ENCODE data around the gene RIT2. TPM values are rescaled to one million over a fixed set of nuclear protein-coding genes. Genes with fewer than 3 reads are reported as not detected.

The RIT2 gene
- total and polyA plus RNA-seq, 8 donors = not detected

DNA sequence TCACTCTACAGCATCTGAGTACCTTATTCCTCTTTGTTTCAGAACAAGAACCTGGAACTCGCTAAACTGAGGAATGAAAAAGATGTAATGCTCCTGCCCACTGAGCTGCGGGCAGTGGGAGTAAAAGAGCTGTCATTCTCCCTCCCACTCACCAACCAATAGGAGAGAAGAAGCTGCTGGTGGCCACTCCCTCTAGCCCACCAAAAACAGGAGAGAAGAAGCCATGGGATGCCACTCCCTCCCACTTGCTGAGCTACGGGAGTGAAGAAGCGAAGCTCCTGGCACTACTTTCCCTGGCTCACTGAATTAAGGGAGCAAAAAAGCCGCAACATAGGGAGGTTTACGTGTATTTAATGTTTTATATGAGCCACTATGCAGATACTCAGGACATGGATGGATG is 53.7 kb downstream of the RIT2 start:
- no peaks in the 10 kb centered on the region for H3K9me3 ChIP-seq
- H3K4me3 ChIP-seq = no peak overlapping the region
- WGBS, 5 donors = 91 to 96% (median 94%) methylated on average over 6 of the region's 6 CpGs
- TF ChIP-seq EP300 (IDR thresholded peaks at IDR 0.05) = no peak
- TF ChIP-seq POLR2AphosphoS5 (IDR thresholded peaks at IDR 0.05) = no peak
- no peak for TF ChIP-seq POLR2A (IDR thresholded peaks at IDR 0.05)
- TF ChIP-seq, protein P1, sequence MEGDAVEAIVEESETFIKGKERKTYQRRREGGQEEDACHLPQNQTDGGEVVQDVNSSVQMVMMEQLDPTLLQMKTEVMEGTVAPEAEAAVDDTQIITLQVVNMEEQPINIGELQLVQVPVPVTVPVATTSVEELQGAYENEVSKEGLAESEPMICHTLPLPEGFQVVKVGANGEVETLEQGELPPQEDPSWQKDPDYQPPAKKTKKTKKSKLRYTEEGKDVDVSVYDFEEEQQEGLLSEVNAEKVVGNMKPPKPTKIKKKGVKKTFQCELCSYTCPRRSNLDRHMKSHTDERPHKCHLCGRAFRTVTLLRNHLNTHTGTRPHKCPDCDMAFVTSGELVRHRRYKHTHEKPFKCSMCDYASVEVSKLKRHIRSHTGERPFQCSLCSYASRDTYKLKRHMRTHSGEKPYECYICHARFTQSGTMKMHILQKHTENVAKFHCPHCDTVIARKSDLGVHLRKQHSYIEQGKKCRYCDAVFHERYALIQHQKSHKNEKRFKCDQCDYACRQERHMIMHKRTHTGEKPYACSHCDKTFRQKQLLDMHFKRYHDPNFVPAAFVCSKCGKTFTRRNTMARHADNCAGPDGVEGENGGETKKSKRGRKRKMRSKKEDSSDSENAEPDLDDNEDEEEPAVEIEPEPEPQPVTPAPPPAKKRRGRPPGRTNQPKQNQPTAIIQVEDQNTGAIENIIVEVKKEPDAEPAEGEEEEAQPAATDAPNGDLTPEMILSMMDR (IDR thresholded peaks at IDR 0.05) = no peak
- no peak overlapping the region for H3K27ac ChIP-seq
- H3K4me1 ChIP-seq = no peaks in the 10 kb centered on the region
- intact Hi-C loops (cut with DNase I; ENCODE audit: low total_unique reads) = no loop called here
- no peaks in the 10 kb centered on the region for H3K27me3 ChIP-seq
- no peak for DNase-seq
- no peaks in the 10 kb centered on the region for H3K36me3 ChIP-seq

DNA sequence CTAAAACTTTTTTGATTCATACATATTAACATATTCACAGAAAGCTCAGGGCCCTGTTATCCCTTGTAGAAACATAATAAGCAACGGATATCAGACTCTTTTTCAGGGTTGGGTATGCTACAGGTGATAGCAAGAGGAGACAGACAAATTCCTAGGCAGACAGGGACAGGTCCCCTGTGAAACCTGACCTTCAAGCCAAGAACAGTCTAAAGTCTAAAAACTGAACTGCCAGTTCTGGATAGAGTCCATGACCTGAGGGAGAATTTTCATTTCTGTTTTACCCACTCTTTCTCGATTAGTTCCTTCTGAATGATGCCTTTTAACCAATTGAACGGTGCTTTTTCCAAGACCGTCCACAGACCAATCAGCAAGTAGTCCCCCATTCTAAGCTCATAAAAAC is 54.2 kb downstream of the RIT2 start:
- WGBS, 5 donors = 81 to 94% (median 91%) methylated on average over 4 of the region's 4 CpGs

DNA sequence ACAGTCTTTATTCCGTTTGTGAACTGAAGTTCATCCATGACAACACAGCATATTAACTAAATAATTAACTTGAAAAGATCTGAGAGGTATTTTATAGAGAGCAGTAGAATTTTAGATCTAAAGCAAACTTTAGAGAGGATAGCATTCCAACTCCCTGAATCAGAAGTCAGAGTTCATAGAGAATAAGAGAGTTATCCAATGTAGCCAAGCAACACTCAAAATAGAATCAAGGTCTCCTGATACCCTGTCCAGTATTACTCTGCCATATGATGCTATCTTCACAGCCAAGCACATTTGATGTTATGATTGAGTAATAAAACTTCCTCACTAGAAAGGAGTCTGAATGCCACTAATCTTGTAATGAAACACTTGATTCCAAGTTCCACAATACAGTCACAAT is 55.5 kb downstream of the RIT2 start:
- H3K36me3 ChIP-seq = no peaks in the 10 kb centered on the region
- no peak for DNase-seq
- TF ChIP-seq POLR2A (IDR thresholded peaks at IDR 0.05) (no peak), POLR2AphosphoS5 (IDR thresholded peaks at IDR 0.05) (no peak), EP300 (IDR thresholded peaks at IDR 0.05) (no peak)
- TF ChIP-seq, protein P1 (IDR thresholded peaks at IDR 0.05) = no peak
- intact Hi-C loops (cut with DNase I; ENCODE audit: low total_unique reads) = no loop called here
- H3K4me1 ChIP-seq = no peaks in the 10 kb centered on the region
- no peak overlapping the region for H3K27ac ChIP-seq
- H3K4me3 ChIP-seq = no peak overlapping the region
- no peaks in the 10 kb centered on the region for H3K27me3 ChIP-seq
- no peaks in the 10 kb centered on the region for H3K9me3 ChIP-seq
- 44 to 67% (median 51%) methylated on average over 1 of the region's 1 CpG for WGBS, 5 donors

More for the DNA sequence above, 54.2 kb downstream of the RIT2 start:
- H3K27ac ChIP-seq = no peak overlapping the region
- DNase-seq = no peak
- no peak for TF ChIP-seq EP300 (IDR thresholded peaks at IDR 0.05)
- TF ChIP-seq POLR2A (IDR thresholded peaks at IDR 0.05) = no peak
- TF ChIP-seq POLR2AphosphoS5 (IDR thresholded peaks at IDR 0.05) = no peak
- TF ChIP-seq, protein P1 (IDR thresholded peaks at IDR 0.05) = no peak
- no peaks in the 10 kb centered on the region for H3K27me3 ChIP-seq
- no peaks in the 10 kb centered on the region for H3K4me1 ChIP-seq
- H3K9me3 ChIP-seq = no peaks in the 10 kb centered on the region
- intact Hi-C loops (cut with DNase I; ENCODE audit: low total_unique reads) = no loop called here
- H3K36me3 ChIP-seq = no peaks in the 10 kb centered on the region
- H3K4me3 ChIP-seq = no peak overlapping the region

DNA sequence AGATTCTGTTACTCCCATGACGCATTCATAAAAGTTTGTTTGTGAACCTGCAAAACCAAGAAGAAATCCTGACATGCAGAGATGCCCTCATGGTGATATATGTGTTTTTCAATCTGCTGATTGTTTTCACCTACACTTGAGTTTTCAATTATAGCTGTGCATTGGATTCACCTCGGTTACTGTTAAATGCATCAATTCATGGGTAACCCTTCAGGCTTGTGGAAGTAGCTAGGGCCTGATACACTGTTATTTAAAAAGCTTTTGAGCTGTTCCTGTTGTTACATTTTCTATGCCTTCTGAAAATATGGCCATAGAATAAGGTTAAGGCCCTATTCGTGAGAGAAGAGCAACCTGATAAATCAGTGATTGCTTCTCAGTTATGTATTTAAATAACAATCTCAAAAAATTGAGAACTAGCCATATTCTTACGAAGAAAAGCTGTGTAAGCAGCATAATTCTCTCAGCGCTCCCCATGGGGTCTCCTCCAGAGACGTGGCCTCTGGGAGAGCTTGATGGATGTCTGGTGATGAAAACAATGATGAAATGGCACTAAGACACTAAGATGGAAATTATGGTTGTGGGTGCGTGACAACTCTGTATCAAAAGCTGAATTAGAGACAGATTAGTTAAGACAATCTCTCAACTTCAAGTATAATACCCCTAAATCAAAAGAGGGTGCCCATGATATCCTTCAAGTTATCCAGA is 60.5 kb downstream of the RIT2 start:
- intact Hi-C loops (cut with DNase I; ENCODE audit: low total_unique reads) = no loop called here
- H3K4me3 ChIP-seq = no peak overlapping the region
- no peaks in the 10 kb centered on the region for H3K27me3 ChIP-seq
- H3K36me3 ChIP-seq = no peaks in the 10 kb centered on the region
- H3K9me3 ChIP-seq = no peaks in the 10 kb centered on the region
- TF ChIP-seq, protein P1 (IDR thresholded peaks at IDR 0.05) = no peak
- TF ChIP-seq POLR2AphosphoS5 (IDR thresholded peaks at IDR 0.05) (no peak), EP300 (IDR thresholded peaks at IDR 0.05) (no peak), POLR2A (IDR thresholded peaks at IDR 0.05) (no peak)
- no peaks in the 10 kb centered on the region for H3K4me1 ChIP-seq
- no peak for DNase-seq
- H3K27ac ChIP-seq = no peak overlapping the region
- WGBS, 5 donors = 83 to 95% (median 92%) methylated on average over 7 of the region's 7 CpGs
